H1 (cell line): ENCODE measurements around the gene NXPH1. TPM values are rescaled to one million over a fixed set of nuclear protein-coding genes. Genes with fewer than 3 reads are reported as not detected.

Source experiments
- CTCF ChIA-PET: fragments of 300-600 bp; sonication (Branson Sonifier 250); formaldehyde crosslinking; loops from one replicate; lab custom pipeline; 2021; ENCODE audit not compliant: partially characterized antibody; lab: Charles Lee
- POLR2A ChIA-PET: fragments of 300-600 bp; sonication (Branson Sonifier 250); formaldehyde crosslinking; loops from one replicate; lab custom pipeline; 2021; ENCODE audit warnings: inconsistent platforms; ENCODE audit not compliant: partially characterized antibody; lab: Charles Lee
- DNase-seq, 2 experiments: peaks; one replicate each; pipeline versions ENCODE4 v3.0.0 to v3.0.0-alpha.2; 2010 to 2022; ENCODE audit warnings: low spot score in 2 of 2, low read depth in 1 of 2, mixed read lengths in 1 of 2
- FAIRE-seq: peaks from 2 replicates; lab custom pipeline; 2011; peaks lifted over from hg19 to GRCh38; lab: Jason Lieb, UNC
- H2AFZ ChIP-seq: 2 replicates; pipeline ENCODE4 v1.8.1; 2012; ENCODE audit warnings: low read length, inconsistent platforms
- H2AK5ac ChIP-seq: 2 replicates; pipeline ENCODE4 v1.6.1; 2013; ENCODE audit warnings: low read depth, low read length
- H2BK120ac ChIP-seq: replicated peaks from 2 replicates; pipeline ENCODE3; 2013; ENCODE audit warnings: low read depth, low read length, inconsistent platforms
- H2BK12ac ChIP-seq: 2 replicates; pipeline ENCODE4 v1.6.1; 2013; ENCODE audit warnings: low read depth, low read length
- H2BK15ac ChIP-seq: 2 replicates; pipeline ENCODE4 v1.6.1; 2013; ENCODE audit warnings: low read length
- H2BK20ac ChIP-seq: 2 replicates; pipeline ENCODE4 v1.6.1; 2013; ENCODE audit warnings: low read length
- H2BK5ac ChIP-seq: 2 replicates; pipeline ENCODE4 v1.6.1; 2013; ENCODE audit warnings: low read depth, low read length
- H3K14ac ChIP-seq: 2 replicates; pipeline ENCODE4 v1.6.1; 2013; ENCODE audit warnings: inconsistent platforms; ENCODE audit not compliant: insufficient read length
- H3K18ac ChIP-seq: 2 replicates; pipeline ENCODE4 v1.6.1; 2013; ENCODE audit warnings: low read length; ENCODE audit errors: extremely low read depth
- H3K23ac ChIP-seq: 2 replicates; pipeline ENCODE4 v1.6.1; 2013; ENCODE audit warnings: inconsistent platforms; ENCODE audit not compliant: insufficient read length
- H3K23me2 ChIP-seq: 2 replicates; pipeline ENCODE4 v1.6.1; 2013; ENCODE audit warnings: low read depth, low read length
- H3K27ac ChIP-seq: 2 replicates; pipeline ENCODE4 v1.6.1; 2011; ENCODE audit warnings: low read depth, low read length, inconsistent platforms
- H3K27me3 ChIP-seq, 4 experiments: replicated peaks in 1 of 4; 1 replicate in 1 of 4; 2 replicates in 3 of 4; pipeline versions ENCODE4 v1.6.1 to v1.8.1; 2011 to 2013; ENCODE audit warnings: low read length in 3 of 4, mild to moderate bottlenecking in 3 of 4, inconsistent platforms in 2 of 4, mixed read lengths in 2 of 4, moderate library complexity in 1 of 4; ENCODE audit not compliant: control insufficient read depth in 3 of 4, insufficient read depth in 3 of 4; ENCODE audit errors: extremely low read depth in 1 of 4
- H3K36me3 ChIP-seq, 4 experiments: 2 replicates each; pipeline versions ENCODE4 v1.6.1 to v1.8.1; 2011 to 2013; ENCODE audit warnings: mild to moderate bottlenecking in 4 of 4, low read length in 3 of 4, moderate library complexity in 2 of 4, control low read depth in 1 of 4, inconsistent platforms in 1 of 4; ENCODE audit not compliant: insufficient read depth in 4 of 4, control insufficient read depth in 2 of 4
- H3K4ac ChIP-seq: replicated peaks from 2 replicates; pipeline ENCODE3; 2013; ENCODE audit warnings: low read length, low read depth, mixed read lengths, inconsistent platforms; ENCODE audit not compliant: insufficient read length
- H3K4me1 ChIP-seq, 4 experiments: replicated peaks in 1 of 4; 1 replicate in 1 of 4; 2 replicates in 3 of 4; pipeline versions ENCODE4 v1.6.1 to v1.8.1; 2011 to 2013; ENCODE audit warnings: low read length in 3 of 4, inconsistent platforms in 2 of 4, mixed read lengths in 1 of 4; ENCODE audit not compliant: insufficient read depth in 4 of 4, control insufficient read depth in 3 of 4
- H3K4me2 ChIP-seq, 2 experiments: 2 replicates each; pipeline versions ENCODE4 v1.6.1 to v1.8.1; 2011 to 2013; ENCODE audit warnings: low read depth in 2 of 2, low read length in 2 of 2, control low read depth in 1 of 2, inconsistent platforms in 1 of 2, mild to moderate bottlenecking in 1 of 2; ENCODE audit not compliant: insufficient read depth in 1 of 2
- H3K4me3 ChIP-seq, 4 experiments: fragments of 200-600, 300-600 bp in 1 of 4; sonication (generic), shearing (Covaris generic), sonication (Bioruptor Twin) in 1 of 4; 2 replicates each; pipeline versions ENCODE4 v1.5.1 to v1.8.1; 2011 to 2016; ENCODE audit warnings: low read length in 4 of 4, low read depth in 3 of 4, control low read depth in 2 of 4, inconsistent platforms in 2 of 4, mild to moderate bottlenecking in 2 of 4, mixed read lengths in 1 of 4, moderate library complexity in 1 of 4; ENCODE audit not compliant: insufficient read depth in 2 of 4; ENCODE audit errors: extremely low read depth in 1 of 4
- H3K56ac ChIP-seq: replicated peaks from 2 replicates; pipeline ENCODE3; 2013; ENCODE audit warnings: low read depth, mild to moderate bottlenecking, mixed read lengths, low read length, inconsistent platforms; ENCODE audit not compliant: insufficient read length
- H3K79me1 ChIP-seq: 2 replicates; pipeline ENCODE4 v1.6.1; 2013; ENCODE audit warnings: low read depth, low read length, control low read depth
- H3K79me2 ChIP-seq, 2 experiments: 2 replicates each; pipeline versions ENCODE4 v1.6.1 to v1.8.1; 2012 to 2013; ENCODE audit warnings: low read length in 2 of 2, mild to moderate bottlenecking in 2 of 2, inconsistent platforms in 1 of 2; ENCODE audit not compliant: insufficient read depth in 2 of 2, control insufficient read depth in 1 of 2
- H3K9ac ChIP-seq, 4 experiments: replicated peaks in 1 of 4; 1 replicate in 1 of 4; 2 replicates in 3 of 4; pipeline versions ENCODE4 v1.6.1 to v1.8.1; 2011 to 2013; ENCODE audit warnings: low read depth in 3 of 4, low read length in 3 of 4, control low read depth in 2 of 4, mild to moderate bottlenecking in 2 of 4, moderate library complexity in 2 of 4, inconsistent platforms in 1 of 4; ENCODE audit errors: extremely low read depth in 1 of 4
- H3K9me3 ChIP-seq, 2 experiments: 2 replicates each; pipeline versions ENCODE4 v1.6.1 to v1.8.1; 2012 to 2013; ENCODE audit warnings: mild to moderate bottlenecking in 2 of 2, moderate library complexity in 2 of 2, control low read depth in 1 of 2, inconsistent platforms in 1 of 2, low read depth in 1 of 2, low read length in 1 of 2, mixed read lengths in 1 of 2; ENCODE audit not compliant: insufficient read depth in 2 of 2
- H4K20me1 ChIP-seq, 2 experiments: replicated peaks in 1 of 2; 2 replicates each; pipeline versions ENCODE3 to v1.8.1; 2011 to 2013; ENCODE audit warnings: inconsistent platforms in 2 of 2, low read length in 2 of 2, mild to moderate bottlenecking in 1 of 2; ENCODE audit not compliant: insufficient read depth in 2 of 2, control insufficient read depth in 1 of 2
- H4K5ac ChIP-seq: 2 replicates; pipeline ENCODE4 v1.6.1; 2013; ENCODE audit warnings: low read length, low read depth, mixed read lengths, inconsistent platforms; ENCODE audit not compliant: insufficient read length
- H4K8ac ChIP-seq: 2 replicates; pipeline ENCODE4 v1.8.0; 2013; ENCODE audit warnings: mild to moderate bottlenecking, moderate library complexity, low read length, inconsistent platforms; ENCODE audit not compliant: insufficient read depth; ENCODE audit errors: extremely low read depth
- H4K91ac ChIP-seq: replicated peaks from 2 replicates; pipeline ENCODE3; 2013; ENCODE audit warnings: low read length, mixed read lengths, inconsistent platforms; ENCODE audit not compliant: insufficient read length
- ASH2L ChIP-seq: fragments of 200-600, 300-600 bp; sonication (generic); IDR thresholded peaks from one replicate; pipeline ENCODE4 v1.7.1; 2017; ENCODE audit warnings: low read length
- BCL11A ChIP-seq, 2 experiments: IDR thresholded peaks; one replicate each; pipeline ENCODE4 v1.6.1; 2011; ENCODE audit warnings: low read depth in 2 of 2, low read length in 2 of 2, mild to moderate bottlenecking in 2 of 2
- CBX5 ChIP-seq: fragments of 300-800, 300-1000 bp; sonication (generic); IDR thresholded peaks from 2 replicates; pipeline ENCODE4 v1.7.1; 2016; ENCODE audit warnings: antibody characterized with exemption, low read length, low read depth
- CHD2 ChIP-seq: IDR thresholded peaks from 2 replicates; pipeline ENCODE4 v1.6.1; 2012; ENCODE audit warnings: low read length, improper control_type of control experiment
- CTCF ChIP-seq, 3 experiments: IDR thresholded peaks; 1 replicate in 2 of 3; 2 replicates in 1 of 3; pipeline versions ENCODE4 v1.5.1 to v1.6.1; 2011; ENCODE audit warnings: low read length in 3 of 3, mild to moderate bottlenecking in 3 of 3, inconsistent platforms in 2 of 3, low read depth in 1 of 3, moderate library complexity in 1 of 3; ENCODE audit not compliant: insufficient read depth in 1 of 3; ENCODE audit errors: control extremely low read depth in 1 of 3
- JUND ChIP-seq: IDR thresholded peaks from 2 replicates; pipeline ENCODE4 v1.6.1; 2011; ENCODE audit warnings: mild to moderate bottlenecking, improper control_type of control experiment, low read length
- NRF1 ChIP-seq: IDR thresholded peaks from 2 replicates; pipeline ENCODE4 v1.6.1; 2011; ENCODE audit warnings: mild to moderate bottlenecking, low read depth, low read length, improper control_type of control experiment
- SIN3A ChIP-seq, 2 experiments: IDR thresholded peaks in 1 of 2; conservative IDR thresholded peaks in 1 of 2; 2 replicates each; pipeline ENCODE4 v1.6.1; 2011 to 2012; ENCODE audit warnings: low read length in 2 of 2, improper control_type of control experiment in 1 of 2, low read depth in 1 of 2, mild to moderate bottlenecking in 1 of 2
- SP1 ChIP-seq: IDR thresholded peaks from 2 replicates; pipeline ENCODE4 v1.6.1; 2011; ENCODE audit warnings: low read depth, low read length
- SRF ChIP-seq: IDR thresholded peaks from 2 replicates; pipeline ENCODE4 v1.6.1; 2011; ENCODE audit warnings: mild to moderate bottlenecking, low read depth, low read length, moderate library complexity
- TEAD4 ChIP-seq: IDR thresholded peaks from 2 replicates; pipeline ENCODE4 v1.6.1; 2012; ENCODE audit warnings: low read depth, low read length, inconsistent platforms, mixed read lengths
- USF2 ChIP-seq: IDR thresholded peaks from 2 replicates; pipeline ENCODE4 v1.6.1; 2011; ENCODE audit warnings: low read length, improper control_type of control experiment
- WGBS, 2 experiments: shearing (Covaris generic) in 1 of 2; methylation state at CpG; one replicate each; pipeline versions ENCODE4 v1.1.6 to v1.1.7; 2013 to 2015; ENCODE audit warnings: low lambda C conversion rate in 2 of 2, mixed read lengths in 2 of 2, inconsistent platforms in 1 of 2, low coverage in 1 of 2, missing lambda C conversion rate in 1 of 2; ENCODE audit not compliant: insufficient replicate concordance in 2 of 2, insufficient coverage in 1 of 2, insufficient read length in 1 of 2; ENCODE audit errors: extremely low coverage in 1 of 2, missing lambda C conversion rate in 1 of 2; 5-methylcytosine and 5-hydroxymethylcytosine counted together
- polyA plus RNA-seq, 7 experiments: library from polyadenylated mRNA; depleted of rRNA in 3 of 7; stranded (reverse) in 5 of 7; unstranded in 2 of 7; fragments of >200 nt in 5 of 7; fragments of 200-250 nt in 2 of 7; gene quantifications; 1 replicate in 5 of 7; 2 replicates in 1 of 7; 4 replicates in 1 of 7; pipeline versions ENCODE4 v1.2.1 to v1.2.3, GENCODE V29; 2011 to 2013; ENCODE audit warnings: missing spikeins in 2 of 7, mixed read lengths in 2 of 7
- total RNA-seq: library from RNA; stranded (reverse); fragmentation: NEBNext Ultra II Directional; extraction: Animal tissue kit (Norgen Biotek cat#: 25700); gene quantifications from 2 replicates; pipeline ENCODE4 v1.2.1, GENCODE V29; 2021

Gene NXPH1
- total and polyA plus RNA-seq, 2 of the 8 experiments (the other 6 are each of a cell fraction or from before 2014, with no cell fraction given), result 0.14 to 1.0 TPM

- H3K9ac ChIP-seq, result no peak overlapping the region
- ChIA-PET CTCF (no interaction called here), POLR2A (no interaction called here)
- H3K79me2 ChIP-seq, result no peaks in the 10 kb centered on the region
- H4K20me1 ChIP-seq, result no peaks in the 10 kb centered on the region
- no peak overlapping the region for H3K18ac ChIP-seq
- no peak overlapping the region for H3K14ac ChIP-seq
- no peak overlapping the region for H2BK120ac ChIP-seq
- H3K36me3 ChIP-seq, result no peaks in the 10 kb centered on the region
- no peaks in the 10 kb centered on the region for H3K79me1 ChIP-seq
- FAIRE-seq (no peak), DNase-seq (no peak)
- H2AFZ ChIP-seq, result no peak overlapping the region
- H4K8ac ChIP-seq, result no peak overlapping the region
- H3K23ac ChIP-seq, result no peak overlapping the region
- H4K91ac ChIP-seq, result no peak overlapping the region
- no peak overlapping the region for H2BK20ac ChIP-seq
- H2AK5ac ChIP-seq, result no peak overlapping the region
- H2BK5ac ChIP-seq, result no peak overlapping the region
- H2BK15ac ChIP-seq, result no peak overlapping the region
- no peak overlapping the region for H3K4me3 ChIP-seq
- no peak overlapping the region for H2BK12ac ChIP-seq
- H3K27me3 ChIP-seq, result no peaks in the 10 kb centered on the region
- no peaks in the 10 kb centered on the region for H3K4me1 ChIP-seq
- H3K56ac ChIP-seq, result no peak overlapping the region
- no peak overlapping the region for H4K5ac ChIP-seq
- 89% methylated on average over 1 of the region's 1 CpG; no CpG with 5 or more reads in 1 of the 2 experiments for WGBS, 2 experiments
- H3K4ac ChIP-seq, result no peak overlapping the region
- no peaks in the 10 kb centered on the region for H3K9me3 ChIP-seq
- H3K23me2 ChIP-seq, result no peaks in the 10 kb centered on the region
- no peak overlapping the region for H3K27ac ChIP-seq
- H3K4me2 ChIP-seq, result no peak overlapping the region
- TF ChIP-seq JUND (no peak), ASH2L (no peak), NRF1 (no peak), CBX5 (no peak), USF2 (no peak), CTCF (IDR thresholded peaks at IDR 0.05; ENCODE audit: control extremely low read depth in 1 of 3, insufficient read depth in 1 of 3, low read depth in 1 of 3, low read length in 3 of 3) (no peak), TEAD4 (no peak), SP1 (no peak), CHD2 (no peak), BCL11A (IDR thresholded peaks at IDR 0.05; ENCODE audit: low read depth in 2 of 2, low read length in 2 of 2) (no peak), SRF (no peak), SIN3A (conservative IDR thresholded peaks at IDR 0.05 in 1 of 2, IDR thresholded peaks at IDR 0.05 in 1 of 2; ENCODE audit: low read depth in 1 of 2, low read length in 2 of 2) (no peak)
These were observed 313.9 kb downstream of the NXPH1 start for GRCh38 chr7:8747338-8747737.
